22Rv1 (cell line): Measurements from ENCODE around the gene PIGR.

Experiments
- CTCF ChIP-seq: fragments of 450-650 bp; IDR thresholded peaks from 2 replicates; pipeline ENCODE4 v1.5.1; 2017; ENCODE audit warnings: mild to moderate bottlenecking
- ZFX ChIP-seq: fragments of 450-650 bp; IDR thresholded peaks from 2 replicates; pipeline ENCODE4 v1.6.1; 2017; ENCODE audit warnings: antibody characterized with exemption, borderline replicate concordance

GRCh38 chr1:206985162-206985749 lies 39.0 kb upstream of the PIGR start:
- no peak for TF ChIP-seq CTCF
- TF ChIP-seq ZFX: no peak
